GM21529 (cell line): ENCODE measurements around the gene TMEM40.
A peak's percentile ranks its signal among the peaks of the same experiment; 100 is the strongest.
"Not testable (repeated sequence)": the region's sequence is repeated elsewhere in the genome, so short reads cannot be mapped to it uniquely, and the experiment has no call there.

ENCODE experiments used
- ATAC-seq: cut with Tn5 transposase; IDR thresholded peaks from one replicate; pipeline ENCODE4 v1.9.1; 2021; ENCODE audit not compliant: unreplicated experiment

TMEM40 gene

GRCh38 chr3:12722226-12722625 is 36.8 kb downstream of the TMEM40 start:
- no peak for ATAC-seq

GRCh38 chr3:12719984-12720898 is 38.8 kb downstream of the TMEM40 start:
- ATAC-seq: peak; percentile 88

- no peak for ATAC-seq
Observed at GRCh38 chr3:12719541-12719940, 39.5 kb downstream of the TMEM40 start.

GRCh38 chr3:12716605-12717151 is 42.4 kb downstream of the TMEM40 start:
- no peak for ATAC-seq

- ATAC-seq: no peak
Observed at GRCh38 chr3:12714278-12714677, 44.8 kb downstream of the TMEM40 start.

- no peak for ATAC-seq
Observed at GRCh38 chr3:12710062-12710461, 49.0 kb downstream of the TMEM40 start.

GRCh38 chr3:12709334-12709733 is 49.7 kb downstream of the TMEM40 start:
- ATAC-seq: no peak

- no peak for ATAC-seq
Observed at GRCh38 chr3:12708584-12709192, 50.4 kb downstream of the TMEM40 start.

GRCh38 chr3:12707449-12707848 is 51.6 kb downstream of the TMEM40 start:
- ATAC-seq: no peak

- peak; percentile 94 for ATAC-seq
Observed at GRCh38 chr3:12706504-12707253, 52.4 kb downstream of the TMEM40 start.

GRCh38 chr3:12705981-12706380 is 53.1 kb downstream of the TMEM40 start:
- no peak for ATAC-seq

GRCh38 chr3:12705374-12705926 is 53.6 kb downstream of the TMEM40 start:
- ATAC-seq: no peak

GRCh38 chr3:12702501-12702900 is 56.6 kb downstream of the TMEM40 start:
- ATAC-seq: no peak

- ATAC-seq: not testable (repeated sequence)
Observed at GRCh38 chr3:12701601-12702000, 57.5 kb downstream of the TMEM40 start.

GRCh38 chr3:12700800-12701199 is 58.3 kb downstream of the TMEM40 start:
- no peak for ATAC-seq

- no peak for ATAC-seq
Observed at GRCh38 chr3:12695916-12696315, 63.1 kb downstream of the TMEM40 start.

GRCh38 chr3:12695112-12695511 is 63.9 kb downstream of the TMEM40 start:
- ATAC-seq: no peak

- no peak for ATAC-seq
Observed at GRCh38 chr3:12692444-12692843, 66.6 kb downstream of the TMEM40 start.

GRCh38 chr3:12689997-12690711 is 68.9 kb downstream of the TMEM40 start:
- ATAC-seq: no peak

GRCh38 chr3:12687948-12688347 is 71.1 kb downstream of the TMEM40 start:
- ATAC-seq: no peak
